Activated naive CD4-positive, alpha-beta T cell treated with Interleukin-2 at 50 U/mL for 16 hours (primary cell): ENCODE results near the gene GPAM.
"Not testable (repeated sequence)": the region's sequence is repeated elsewhere in the genome, so short reads cannot be mapped to it uniquely, and the experiment has no call there.

ENCODE experiments used
- DNase-seq: peaks from one replicate; pipeline ENCODE4 v3.0.0-alpha.2; 2020

The GPAM gene, protein sequence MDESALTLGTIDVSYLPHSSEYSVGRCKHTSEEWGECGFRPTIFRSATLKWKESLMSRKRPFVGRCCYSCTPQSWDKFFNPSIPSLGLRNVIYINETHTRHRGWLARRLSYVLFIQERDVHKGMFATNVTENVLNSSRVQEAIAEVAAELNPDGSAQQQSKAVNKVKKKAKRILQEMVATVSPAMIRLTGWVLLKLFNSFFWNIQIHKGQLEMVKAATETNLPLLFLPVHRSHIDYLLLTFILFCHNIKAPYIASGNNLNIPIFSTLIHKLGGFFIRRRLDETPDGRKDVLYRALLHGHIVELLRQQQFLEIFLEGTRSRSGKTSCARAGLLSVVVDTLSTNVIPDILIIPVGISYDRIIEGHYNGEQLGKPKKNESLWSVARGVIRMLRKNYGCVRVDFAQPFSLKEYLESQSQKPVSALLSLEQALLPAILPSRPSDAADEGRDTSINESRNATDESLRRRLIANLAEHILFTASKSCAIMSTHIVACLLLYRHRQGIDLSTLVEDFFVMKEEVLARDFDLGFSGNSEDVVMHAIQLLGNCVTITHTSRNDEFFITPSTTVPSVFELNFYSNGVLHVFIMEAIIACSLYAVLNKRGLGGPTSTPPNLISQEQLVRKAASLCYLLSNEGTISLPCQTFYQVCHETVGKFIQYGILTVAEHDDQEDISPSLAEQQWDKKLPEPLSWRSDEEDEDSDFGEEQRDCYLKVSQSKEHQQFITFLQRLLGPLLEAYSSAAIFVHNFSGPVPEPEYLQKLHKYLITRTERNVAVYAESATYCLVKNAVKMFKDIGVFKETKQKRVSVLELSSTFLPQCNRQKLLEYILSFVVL

DNA sequence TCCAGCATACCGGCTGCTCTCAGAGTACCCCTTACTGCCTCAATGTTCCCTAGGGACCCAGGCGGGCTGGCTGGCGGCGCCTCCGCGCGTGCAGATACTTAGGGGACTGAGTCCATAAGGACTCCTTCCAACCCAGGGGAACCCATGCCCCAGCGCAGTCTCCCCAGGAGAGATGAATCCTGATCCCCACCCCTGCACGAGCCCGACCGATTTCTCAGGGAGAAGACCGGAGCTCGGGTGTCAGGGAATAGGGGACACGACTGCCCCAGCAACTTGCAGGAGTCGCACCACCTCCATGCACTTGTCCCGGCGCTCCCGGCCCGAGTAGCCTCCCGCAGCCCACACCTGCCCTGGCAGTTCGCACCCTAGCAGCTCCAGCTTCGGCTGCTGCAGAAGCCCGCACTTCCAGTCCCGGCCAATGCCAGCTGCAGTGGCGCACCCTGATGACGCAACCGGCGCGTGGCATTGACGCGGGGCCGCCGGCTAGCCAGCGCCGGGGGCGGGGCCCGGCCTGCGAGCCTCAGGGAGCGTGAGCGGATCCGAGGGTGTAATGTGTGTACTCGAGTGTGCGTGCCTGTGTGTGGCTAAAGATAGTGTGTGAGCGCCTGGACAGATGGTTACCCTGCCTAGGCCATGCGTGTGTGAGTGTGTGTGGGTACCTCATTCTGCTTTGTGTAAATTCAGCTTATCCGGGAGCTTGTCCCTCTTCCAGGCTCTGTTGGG lies at the start of gene GPAM:
GPAM (minus strand) TSS at position 437 of the 723 bp plus-strand sequence. CDS start 1,981 bp downstream, outside the sequence.
- peak; percentile 99 for DNase-seq

DNA sequence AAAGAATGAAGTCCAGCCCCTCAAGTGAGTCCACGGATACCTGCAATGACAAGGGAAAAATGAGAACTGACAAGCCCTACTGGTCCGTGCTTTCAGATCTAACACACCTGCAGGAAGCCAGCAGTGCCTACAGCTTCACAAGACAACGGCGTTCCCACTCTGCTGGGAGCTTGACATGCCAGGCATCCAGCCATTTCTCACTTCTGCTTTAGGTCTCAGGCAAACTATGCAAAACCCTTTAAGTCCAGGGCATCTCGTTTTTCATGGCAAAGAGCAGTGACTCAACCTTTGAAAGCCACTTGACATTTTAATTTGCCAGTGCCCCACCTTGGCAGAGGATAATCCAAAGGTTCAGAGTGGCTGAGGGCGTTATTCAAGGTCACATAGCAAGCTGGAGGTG lies 49.1 kb upstream of the GPAM start:
- DNase-seq, result no peak

DNA sequence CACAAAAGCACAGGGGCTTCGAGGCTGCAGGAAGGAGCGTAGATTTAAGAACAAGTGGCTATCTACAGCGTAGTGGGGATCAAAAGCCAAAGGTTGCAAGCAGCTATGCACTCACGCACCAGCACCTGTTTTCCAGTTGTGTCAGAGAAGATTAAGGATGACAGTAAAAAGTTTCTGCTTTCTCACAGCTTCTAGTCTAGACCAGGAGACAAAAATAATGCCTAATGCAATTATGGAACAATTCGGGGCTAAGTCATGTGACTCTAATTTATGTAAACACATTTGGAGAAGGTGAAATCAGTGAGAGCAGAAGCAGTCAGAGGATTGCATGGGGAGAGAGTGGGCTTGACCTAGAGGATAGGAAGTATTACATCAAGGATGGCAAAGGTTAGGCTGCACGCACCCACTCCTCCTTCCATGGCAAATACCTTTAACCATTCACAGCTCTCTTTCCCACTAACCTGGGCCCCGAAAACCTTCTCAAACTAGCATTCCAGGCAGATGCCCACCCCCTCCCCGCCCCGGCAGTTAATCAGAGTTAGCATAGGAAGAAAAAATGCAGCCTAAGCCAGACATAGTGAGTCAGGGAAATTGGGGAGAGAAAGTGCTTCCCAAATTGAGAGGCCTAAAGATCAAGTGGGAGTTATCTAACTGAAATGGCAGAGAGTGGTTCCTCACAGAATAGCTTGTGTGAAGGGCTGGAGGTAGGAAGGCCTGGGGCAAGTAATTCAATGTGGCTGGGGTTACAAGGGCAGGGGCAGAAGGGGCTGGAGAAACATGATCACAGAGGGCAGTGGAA lies 48.2 kb upstream of the GPAM start:
- no peak for DNase-seq

DNA sequence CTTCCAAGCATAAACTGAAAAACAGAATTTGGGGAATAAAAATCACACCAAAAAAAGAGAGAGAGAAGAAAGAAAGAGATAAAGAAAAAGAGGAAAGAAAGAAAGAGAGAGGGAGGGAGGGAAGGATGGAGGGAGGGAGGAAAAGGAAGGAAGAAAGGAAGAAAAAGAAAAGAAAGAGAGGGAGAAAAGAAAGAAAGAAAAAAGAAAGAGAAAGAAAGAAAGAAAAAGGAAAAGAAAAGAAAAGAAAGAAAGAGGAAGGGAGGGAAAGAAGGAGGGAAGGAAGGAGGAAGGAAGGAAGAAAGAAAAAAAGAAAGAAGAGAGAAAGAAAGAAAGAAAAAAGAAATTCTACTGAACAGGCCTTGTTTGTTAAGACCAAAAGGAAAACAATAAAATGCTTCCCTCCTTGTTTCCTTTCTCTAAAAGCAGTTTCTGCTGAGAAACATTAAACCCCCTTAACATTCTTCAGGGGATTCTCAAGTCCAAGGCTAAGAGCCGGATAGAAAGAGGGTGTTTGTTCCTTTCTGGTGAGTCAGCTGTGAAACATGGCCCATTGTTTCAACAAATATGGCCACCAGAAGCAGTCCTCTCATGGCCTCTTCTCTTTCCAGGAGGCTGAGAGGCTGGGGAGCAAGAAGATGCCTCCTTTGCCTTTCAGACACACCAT lies 46.9 kb upstream of the GPAM start:
- no peak for DNase-seq

DNA sequence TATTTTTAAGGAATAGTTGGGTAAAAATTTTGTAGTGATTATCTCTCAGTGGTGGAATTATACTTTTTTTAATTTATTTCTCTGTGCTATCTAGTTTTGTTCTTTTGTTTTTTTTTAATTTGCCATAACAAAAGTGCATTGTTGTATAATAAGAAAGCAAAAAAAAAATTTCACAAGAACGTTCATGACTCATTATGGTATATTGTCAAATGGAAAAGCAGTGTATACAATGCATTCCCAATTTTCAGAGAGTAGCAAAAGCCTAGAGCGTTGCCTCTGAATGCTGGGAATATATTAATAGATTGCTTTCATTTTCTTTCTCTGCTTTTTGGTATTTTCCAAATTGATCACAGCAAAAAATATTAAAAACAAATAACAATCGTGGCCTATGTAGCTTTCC lies 46.3 kb upstream of the GPAM start:
- DNase-seq, result no peak

DNA sequence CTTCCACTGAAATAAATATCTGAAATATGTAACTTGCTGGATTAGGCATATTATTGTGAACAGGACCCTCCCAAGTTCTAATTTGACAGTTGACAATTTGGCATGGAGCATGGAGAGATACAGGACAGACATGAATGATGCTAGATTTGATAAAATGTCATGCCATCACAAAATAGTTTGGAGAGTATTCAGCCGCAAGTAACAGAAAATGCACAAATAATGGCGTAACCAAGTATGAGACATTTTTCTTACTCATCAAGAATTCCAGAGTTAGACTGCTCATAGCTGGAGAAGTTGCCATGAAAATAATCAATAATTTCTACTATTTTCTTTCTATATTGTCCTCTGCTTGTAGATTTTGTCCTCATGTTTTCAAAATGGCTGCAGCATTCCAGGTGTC lies 45.5 kb upstream of the GPAM start:
- DNase-seq, result no peak

DNA sequence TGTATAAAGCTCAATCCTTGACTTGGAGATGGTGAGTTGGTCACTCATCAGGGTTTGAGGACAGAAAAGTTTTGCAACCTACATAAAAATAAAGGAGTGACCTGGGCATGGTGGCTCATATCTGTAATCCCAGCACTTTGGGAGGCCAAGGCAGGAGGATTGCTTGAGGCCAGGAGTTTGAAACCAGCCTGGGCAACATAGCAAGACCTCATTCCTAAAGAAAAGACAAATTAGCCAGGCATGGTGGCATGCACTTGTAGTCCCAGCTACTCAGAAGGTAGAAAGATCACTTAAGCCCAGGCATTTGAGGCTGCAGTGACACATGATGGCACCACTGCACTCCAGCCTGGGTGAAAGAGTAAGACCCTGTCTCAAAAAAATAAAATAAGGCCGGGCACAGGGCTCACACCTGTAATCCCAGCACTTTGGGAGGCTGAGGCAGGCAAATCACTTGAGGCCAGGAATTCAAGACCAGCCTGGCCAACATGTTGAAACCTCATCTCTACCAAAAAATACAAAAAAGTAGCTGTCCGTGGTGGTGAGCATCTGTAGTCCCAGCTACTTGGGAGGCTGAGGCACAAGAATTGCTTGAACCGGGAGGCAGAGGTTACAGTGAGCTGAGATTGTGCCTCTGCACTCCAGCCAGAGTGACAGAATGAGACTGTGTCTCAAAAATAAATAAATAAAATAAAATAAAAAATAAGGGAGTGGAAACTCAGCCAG lies 45.0 kb upstream of the GPAM start:
- not testable (repeated sequence) for DNase-seq

DNA sequence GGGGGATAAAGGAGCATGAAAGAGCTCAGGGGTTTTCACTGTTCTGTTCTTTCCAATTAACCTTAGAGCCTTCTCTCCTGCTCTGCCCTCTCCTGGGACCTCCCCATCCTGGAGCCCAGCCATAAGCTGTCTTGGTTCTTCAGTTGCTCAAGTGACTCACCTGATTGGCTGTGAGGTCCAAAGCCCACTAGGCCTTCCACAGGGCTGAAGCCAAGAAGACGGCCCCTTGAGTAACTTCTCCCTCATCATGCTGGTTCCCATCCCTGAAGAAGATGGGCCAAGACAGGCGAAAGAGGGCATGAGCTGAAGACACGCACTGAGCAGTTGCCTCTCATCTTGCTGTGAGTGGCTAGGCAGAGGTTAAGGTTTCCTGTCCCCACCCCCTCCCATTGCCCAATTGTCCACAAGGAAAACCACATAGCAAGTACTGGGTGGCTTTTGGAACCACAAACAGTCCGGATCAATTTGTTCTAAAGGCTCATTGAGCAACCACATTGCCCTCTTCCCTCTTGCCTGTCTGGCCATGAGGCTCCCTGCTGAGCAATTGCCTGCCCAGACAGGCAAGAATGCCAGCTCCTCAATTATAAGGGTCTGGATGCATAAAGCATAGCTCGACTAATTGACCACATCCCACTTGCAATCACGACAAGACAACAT lies 43.9 kb upstream of the GPAM start:
- DNase-seq, result no peak

DNA sequence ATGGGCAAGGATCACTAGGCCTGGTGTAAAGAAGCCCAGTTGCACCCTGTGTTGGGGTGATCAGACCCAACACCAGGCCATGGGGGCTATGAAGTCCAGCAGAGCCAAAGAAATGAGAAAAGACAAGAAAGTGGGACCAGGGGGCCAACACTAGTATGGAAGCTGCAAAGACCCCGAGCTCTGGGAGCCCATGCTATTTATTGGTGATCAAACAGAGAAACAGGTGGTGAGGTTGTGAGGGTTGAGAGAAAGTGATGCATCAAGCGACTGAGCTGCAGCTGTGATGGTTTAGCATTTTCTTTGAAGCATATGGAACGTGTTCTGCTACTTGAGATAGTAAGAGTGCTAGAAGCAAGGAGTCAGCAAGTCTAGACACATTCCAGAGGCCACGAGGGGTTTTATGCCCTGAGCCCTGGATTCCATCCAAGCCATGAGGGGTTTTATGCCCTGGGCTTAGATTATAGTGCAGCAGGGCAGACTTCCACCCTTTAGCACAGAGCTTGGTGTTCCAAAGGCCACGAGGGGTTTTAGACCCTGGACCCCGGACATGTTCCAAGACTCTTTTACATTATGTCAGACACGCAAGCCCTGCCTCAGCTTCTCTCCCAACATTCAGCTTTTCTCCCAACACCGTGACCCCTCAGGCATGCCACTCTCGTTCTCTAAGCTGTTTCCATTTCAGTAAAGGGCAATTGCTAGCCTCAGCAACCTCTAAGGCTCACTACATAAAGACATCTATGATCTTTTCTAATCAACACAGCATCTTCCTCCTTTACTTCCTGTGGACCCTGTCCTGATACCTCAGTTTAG lies 43.1 kb upstream of the GPAM start:
- DNase-seq, result no peak

DNA sequence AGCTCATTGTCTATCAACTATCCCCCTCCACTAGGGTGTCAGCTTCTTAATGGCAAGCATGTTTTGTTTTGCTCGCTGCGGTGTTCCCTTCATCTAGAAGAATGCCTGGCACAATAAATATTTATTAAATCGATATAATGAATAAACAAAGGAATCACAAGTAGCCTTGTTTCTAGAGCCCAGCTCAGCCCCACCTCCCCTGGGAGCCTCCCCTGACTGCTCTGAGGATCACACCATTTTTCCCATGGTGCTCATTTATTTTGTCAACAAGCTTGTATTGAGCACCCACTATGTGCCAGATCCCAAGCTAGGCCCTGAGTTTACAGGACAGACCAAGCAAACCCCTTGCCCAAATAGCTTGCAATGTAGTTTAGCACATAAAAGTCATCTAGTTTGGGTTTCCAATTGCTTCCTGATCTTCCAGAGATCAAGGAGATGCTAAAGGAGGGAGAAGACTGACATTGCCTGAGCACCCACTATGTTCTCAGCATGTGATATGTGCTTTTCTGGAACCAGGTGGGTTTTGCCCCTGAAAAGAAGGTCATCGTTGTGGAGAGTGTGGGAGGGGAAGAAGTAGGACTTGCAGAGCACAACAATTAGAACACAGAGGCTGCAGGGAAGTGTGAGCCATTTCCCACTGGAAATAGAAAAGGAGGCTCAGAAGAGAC lies 42.3 kb upstream of the GPAM start:
- DNase-seq, result no peak

DNA sequence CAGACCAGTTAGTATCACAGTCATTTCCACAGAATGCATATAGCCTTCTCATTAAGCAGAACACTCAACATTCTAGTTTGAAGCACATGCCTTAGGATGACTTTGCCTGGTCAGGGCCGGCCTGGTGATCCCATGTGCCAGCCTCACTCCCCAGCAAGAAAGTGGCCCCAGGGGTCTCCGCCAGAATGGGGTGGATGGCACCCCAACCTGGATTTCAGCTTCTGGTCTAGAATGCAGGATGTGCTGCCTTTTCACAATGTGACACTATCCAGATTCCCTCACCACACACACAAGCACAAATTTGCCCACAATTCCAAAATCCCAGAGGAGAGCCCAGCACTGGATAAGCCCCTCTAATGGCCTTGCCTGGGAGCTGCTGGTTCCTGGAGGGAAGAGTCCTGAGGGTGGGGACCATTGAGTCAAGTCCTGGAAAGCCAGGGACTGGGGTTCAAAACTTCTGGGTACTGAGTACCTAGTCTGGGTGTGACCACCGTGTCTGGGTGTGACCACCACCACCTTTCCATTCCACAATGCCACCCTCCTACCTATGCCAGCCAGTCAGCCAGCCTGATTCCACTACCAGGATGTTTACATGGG lies 41.5 kb upstream of the GPAM start:
- DNase-seq, result no peak

DNA sequence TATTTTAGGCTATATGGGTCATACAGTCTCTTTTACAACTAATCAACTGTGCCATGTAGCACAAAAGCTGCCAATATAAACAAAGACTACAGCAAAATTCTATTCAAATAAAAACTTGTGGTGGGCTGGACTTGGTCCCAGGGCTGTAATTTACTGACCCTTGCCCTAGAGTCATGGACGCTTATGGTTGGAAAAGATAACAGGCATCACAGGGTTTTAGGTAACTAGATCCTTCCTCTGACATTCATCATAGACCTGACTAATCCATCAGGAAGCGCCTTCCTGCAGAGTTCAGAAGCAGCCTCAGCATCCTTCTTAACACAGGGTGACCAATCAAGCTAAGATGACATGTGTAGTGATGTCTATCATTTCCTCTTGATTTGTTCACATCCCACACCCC lies 40.2 kb upstream of the GPAM start:
- DNase-seq, result no peak

DNA sequence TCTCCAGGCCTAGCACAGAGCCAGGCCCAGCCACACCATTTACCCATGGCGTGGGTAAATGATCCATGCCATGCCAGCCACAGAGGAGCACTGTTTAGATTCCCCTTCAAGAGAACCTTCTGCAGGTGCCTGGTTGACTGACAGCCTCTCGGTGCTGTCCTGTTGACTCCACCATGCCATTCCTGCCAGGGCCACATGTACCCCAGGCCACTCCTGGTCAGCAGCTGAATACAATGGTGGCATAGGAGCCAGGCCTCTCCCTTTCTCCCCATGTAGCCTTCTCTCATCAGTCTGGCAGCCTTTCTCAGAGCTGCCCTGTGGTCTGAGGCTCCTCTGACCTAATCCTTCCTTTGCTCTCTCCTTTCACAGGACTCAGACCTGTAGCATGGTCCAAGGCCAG lies 39.2 kb upstream of the GPAM start:
- no peak for DNase-seq

DNA sequence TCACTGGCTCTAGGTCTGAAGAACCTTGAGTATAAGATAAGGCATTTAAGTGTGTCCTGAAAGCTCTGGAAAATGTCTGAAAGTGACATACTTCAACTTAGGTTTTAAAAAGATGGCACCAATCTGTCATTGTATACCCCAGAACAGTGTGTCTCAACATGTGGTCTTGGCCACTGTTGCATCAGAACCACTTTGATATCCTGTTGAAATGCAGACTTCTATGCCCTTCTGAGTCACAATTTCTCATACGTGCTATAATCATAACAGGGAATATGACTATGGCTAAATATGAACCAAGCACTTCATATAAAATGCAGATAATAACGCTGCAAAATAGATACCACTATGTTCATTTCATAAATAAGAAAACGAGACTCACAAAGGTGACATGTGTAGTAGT lies 38.0 kb upstream of the GPAM start:
- DNase-seq, result no peak

DNA sequence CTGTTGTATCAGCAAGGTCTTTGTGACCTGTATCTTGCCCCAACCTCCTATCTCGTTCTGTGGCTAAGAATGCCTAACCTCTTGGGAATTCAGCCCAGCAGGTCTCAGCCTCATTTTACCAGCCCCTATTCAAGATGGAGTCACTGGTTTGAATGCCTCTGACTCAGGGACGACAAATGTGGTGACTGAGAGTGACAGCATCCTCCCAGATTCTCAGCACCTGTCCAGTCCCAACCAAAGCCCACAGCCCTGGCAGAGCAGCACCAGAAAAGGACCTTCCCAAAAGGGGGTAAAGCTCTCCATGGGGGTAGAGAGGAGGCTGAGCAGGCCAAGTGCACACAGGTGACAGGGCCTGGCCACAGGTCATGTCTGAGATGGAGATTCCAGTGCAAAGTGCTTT lies 35.4 kb upstream of the GPAM start:
- DNase-seq, result no peak

DNA sequence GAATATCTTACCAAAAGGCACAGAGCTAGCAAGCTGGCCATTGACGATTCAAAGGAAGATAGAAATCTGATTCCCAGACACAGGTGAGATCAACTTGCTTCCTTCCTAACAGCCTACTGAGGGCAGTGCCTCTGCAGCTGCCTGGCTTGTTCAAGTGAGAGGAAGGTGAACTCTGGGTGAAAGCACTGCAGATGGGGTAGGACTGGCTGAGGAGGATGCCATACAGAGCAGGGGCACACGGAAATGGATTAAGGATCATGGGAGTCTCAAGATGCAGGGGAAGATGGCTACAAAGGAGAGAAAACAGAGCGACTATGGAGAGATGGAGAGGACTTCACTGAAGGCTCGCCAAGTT lies 34.4 kb upstream of the GPAM start:
- DNase-seq, result no peak

DNA sequence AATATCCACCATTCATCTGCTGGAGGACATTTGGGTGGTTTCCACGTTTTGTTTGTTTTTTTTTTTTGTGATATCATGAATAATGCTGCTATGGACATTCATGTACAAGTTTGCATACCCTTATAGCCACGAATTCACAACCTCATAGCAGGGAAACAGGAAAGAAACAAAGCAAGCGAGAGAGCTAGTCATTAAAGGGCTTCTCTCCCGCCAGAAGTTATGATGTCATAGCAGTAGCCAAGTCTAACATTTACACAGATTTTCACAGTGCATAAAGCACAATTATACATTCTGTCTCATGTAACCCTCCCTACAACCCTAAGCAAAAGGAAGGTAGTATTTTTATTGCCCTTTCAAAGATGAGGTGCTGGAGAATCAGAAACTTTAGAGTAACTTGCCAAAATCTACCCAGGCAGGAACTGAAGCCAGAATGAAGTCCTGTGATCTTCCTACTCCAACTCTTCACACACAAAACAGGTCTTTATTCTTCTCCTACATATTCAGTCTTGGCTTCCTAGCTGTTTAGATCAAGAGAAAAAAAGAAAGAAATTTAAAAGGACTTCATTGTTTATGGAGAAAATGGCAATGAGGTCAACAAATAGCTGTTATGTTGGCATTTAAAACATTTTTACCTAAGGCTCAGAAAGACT lies 33.9 kb upstream of the GPAM start:
- no peak for DNase-seq

DNA sequence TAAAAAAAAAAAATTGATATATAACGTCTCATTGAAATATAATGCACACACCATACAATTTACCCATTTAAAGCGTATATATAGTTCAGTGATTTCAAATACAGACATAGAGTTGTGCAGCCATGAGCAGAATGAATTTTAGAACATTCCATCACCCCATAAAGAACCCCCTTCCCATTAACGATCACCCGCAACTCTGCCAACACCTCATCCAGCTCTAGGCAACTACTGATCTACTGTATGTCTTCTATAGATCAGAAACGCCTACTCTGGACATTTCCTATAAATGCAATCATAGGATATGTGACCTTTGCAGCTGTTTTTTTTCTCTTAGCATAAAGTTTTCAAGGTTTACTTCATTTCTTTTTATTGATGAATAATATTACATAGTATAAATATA lies 33.4 kb upstream of the GPAM start:
- DNase-seq, result no peak

DNA sequence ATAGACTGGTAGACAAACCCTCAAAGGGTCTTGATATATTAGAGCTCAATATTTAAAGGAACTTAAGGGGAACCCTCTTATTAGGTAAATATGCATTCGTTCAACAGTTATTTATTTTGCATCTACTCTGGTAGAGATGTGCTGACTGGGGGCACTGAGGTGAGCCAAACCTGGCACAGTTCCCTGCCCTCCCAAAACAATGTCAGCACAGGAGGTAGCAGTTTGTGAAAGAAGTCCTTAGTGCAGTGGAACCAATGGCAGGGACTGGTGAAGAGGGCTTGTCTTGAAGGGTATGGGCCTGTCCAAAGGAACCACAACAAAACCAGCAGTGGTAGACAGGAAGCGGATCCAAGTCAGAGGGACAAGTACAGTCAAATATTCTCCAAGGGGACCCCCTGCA lies 32.6 kb upstream of the GPAM start:
- no peak for DNase-seq
